ENCODE measurements around the gene RPS15. TPM values are rescaled to one million over a fixed set of nuclear protein-coding genes. Genes with fewer than 3 reads are reported as not detected.

Gene RPS15
- polyA plus RNA-seq (ENCODE audit: low read depth in 6 of 6) = 1,000 to 10,000 TPM; 2,496 to 3,315 (median 3,022) TPM

GRCh38 chr19:1438035-1438932 is at the start of gene RPS15:
TSS of gene RPS15 (plus strand) at chr19:1438396. CDS start at chr19:1438426, 30 bp downstream.
- ATAC-seq (ENCODE audit: low read depth in 2 of 2) (peak; percentile 84 to 86), DNase-seq (peak; percentile 95)
- Mint-ChIP-seq H3K27me3 (no peaks in the 10 kb centered on the region), H3K9me3 (no peaks in the 10 kb centered on the region), H3K4me1 (peaks cover 12 to 26% (median 24%) of the 10 kb centered on the region in 3 donors), H3K36me3 (no peaks in the 10 kb centered on the region), H3K4me3 (peak within 1 kb of the TSS; percentile 97 to 100 (median 98)), H3K27ac (peak within 1 kb of the TSS; percentile 82 to 100 (median 99))

DNA sequence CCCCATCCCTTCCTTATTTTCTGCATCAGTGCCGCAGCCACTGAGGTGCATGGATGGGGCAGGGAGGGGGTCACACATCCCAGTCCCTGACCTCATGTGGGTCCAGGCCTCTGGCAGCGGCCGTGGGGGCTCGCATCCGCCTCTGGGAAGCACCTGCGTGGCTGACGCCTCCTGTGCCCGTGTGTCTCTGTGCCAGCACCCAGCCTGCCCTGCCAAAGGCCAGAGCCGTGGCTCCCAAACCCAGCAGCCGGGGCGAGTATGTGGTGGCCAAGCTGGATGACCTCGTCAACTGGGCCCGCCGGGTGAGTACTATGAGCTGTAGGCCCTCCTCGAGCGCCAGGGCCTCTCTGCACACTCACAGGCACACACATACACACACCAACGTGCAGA is 49.6 kb upstream of the RPS15 start:
- Mint-ChIP-seq H3K4me3 (peak overlapping the region in 1 of 8 donors; percentile 71), H3K36me3 (peaks cover 5 to 7% of the 10 kb centered on the region in 2 donors)

GRCh38 chr19:1389033-1389940 is 48.9 kb upstream of the RPS15 start:
- peak overlapping the region in 1 of 8 donors; percentile 71 for H3K4me3 Mint-ChIP-seq

More for the DNA sequence above, 49.6 kb upstream of the RPS15 start:
- ATAC-seq (ENCODE audit: low read depth in 2 of 2) (no peak), DNase-seq (no peak)
- Mint-ChIP-seq H3K9me3 (peaks cover 0 to under 1% (median 0%) of the 10 kb centered on the region in 7 donors), H3K4me1 (peaks cover 10 to 19% (median 11%) of the 10 kb centered on the region in 3 donors), H3K27ac (peak overlapping the region in 1 of 6 donors; percentile 16), H3K27me3 (peaks cover 0 to under 1% (median under 1%) of the 10 kb centered on the region in 3 donors)

GRCh38 chr19:1390890-1391423 is 47.2 kb upstream of the RPS15 start:
- Mint-ChIP-seq H3K4me3 (no peak overlapping the region), H3K4me1 (peaks cover 0 to 6% (median 5%) of the 10 kb centered on the region in 3 donors), H3K36me3 (peaks cover 5 to 7% of the 10 kb centered on the region in 2 donors), H3K27me3 (no peaks in the 10 kb centered on the region), H3K27ac (peak overlapping the region in 1 of 6 donors; percentile 83), H3K9me3 (no peaks in the 10 kb centered on the region)
- no peak for DNase-seq
- ATAC-seq (ENCODE audit: low read depth in 2 of 2) = no peak

More at GRCh38 chr19:1389033-1389940, 48.9 kb upstream of the RPS15 start:
- Mint-ChIP-seq H3K27me3 (no peaks in the 10 kb centered on the region), H3K36me3 (peaks cover 5 to 7% of the 10 kb centered on the region in 2 donors), H3K4me1 (peaks cover 9 to 13% (median 11%) of the 10 kb centered on the region in 3 donors), H3K27ac (peak overlapping the region in 1 of 6 donors; percentile 16), H3K9me3 (no peaks in the 10 kb centered on the region)
- ATAC-seq (ENCODE audit: low read depth in 2 of 2) (no peak), DNase-seq (no peak)

DNA sequence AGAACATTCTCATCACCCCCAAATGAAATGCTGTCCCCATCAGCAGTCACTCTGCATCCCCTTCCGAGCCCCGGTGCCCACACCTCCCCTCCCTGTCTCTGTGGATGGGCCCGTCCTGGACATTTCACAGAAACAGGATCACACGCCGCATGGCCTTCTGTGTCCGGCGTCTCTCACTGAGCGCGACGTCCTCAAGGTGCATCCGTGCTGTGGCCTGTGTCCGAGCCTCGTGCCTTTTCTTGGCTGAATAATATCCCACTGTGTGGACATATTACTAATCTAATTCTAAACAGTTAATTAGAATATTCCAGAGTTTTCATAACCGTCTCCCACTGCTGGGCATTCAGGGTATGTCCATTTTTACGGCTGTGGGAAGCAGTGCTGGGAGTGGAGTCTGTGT is 45.8 kb upstream of the RPS15 start:
- Mint-ChIP-seq H3K4me3 (no peak overlapping the region), H3K27ac (no peak overlapping the region), H3K9me3 (no peaks in the 10 kb centered on the region), H3K36me3 (peaks cover 5 to 7% of the 10 kb centered on the region in 2 donors), H3K4me1 (no peaks in the 10 kb centered on the region), H3K27me3 (no peaks in the 10 kb centered on the region)
- no peak for DNase-seq
- no peak for ATAC-seq (ENCODE audit: low read depth in 2 of 2)

DNA sequence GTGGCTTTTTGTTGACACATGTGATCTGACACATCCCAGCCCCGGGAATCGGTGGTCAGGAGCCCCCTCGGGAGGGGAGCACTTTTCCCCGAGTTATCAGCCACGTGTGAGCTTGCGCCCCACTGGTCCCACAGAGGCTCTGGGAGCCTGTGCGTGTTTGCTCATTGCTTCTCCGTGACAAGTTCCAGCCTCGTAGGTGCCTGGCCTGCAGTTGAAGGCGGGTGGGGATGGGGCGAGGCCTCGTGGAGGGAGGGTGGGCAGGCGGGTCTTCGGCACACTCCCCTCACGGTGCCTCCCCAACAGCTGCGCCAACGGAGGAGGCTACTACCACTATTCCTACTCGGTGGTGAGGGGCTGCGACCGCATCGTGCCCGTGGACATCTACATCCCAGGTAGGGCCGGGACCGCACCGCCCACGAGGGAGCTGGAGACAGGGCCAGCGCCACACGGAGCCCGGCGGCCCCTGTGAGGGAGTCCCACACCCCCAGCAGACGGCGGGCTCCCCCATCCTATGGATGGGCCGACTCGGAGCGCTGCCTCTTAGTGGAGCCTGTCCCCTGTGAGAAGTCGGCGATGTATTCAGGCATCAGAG is 45.2 kb upstream of the RPS15 start:
- ATAC-seq (ENCODE audit: low read depth in 2 of 2) (no peak), DNase-seq (no peak)
- Mint-ChIP-seq H3K27ac (no peak overlapping the region), H3K27me3 (no peaks in the 10 kb centered on the region), H3K4me1 (no peaks in the 10 kb centered on the region), H3K9me3 (no peaks in the 10 kb centered on the region), H3K4me3 (no peak overlapping the region), H3K36me3 (peaks cover 5 to 7% of the 10 kb centered on the region in 2 donors)

DNA sequence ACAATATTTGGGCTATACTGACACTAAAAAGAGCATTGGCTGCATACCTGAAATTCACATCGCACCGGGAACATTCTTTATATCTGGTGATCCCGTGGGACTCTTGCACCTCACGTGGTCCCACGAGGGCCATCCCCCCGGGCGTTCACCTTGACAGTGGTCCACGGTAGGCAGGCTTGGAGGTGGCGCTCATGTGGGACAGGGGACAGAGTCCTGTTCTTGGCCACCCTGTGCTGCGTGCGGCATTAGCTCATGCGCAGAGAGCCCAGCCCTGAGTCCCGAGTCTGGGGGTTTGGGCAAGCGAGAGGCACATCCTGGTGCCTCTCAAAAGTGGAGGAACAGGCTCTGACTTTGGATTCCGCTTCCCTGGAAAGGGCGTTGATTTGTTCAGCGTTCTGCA is 44.4 kb upstream of the RPS15 start:
- ATAC-seq (ENCODE audit: low read depth in 2 of 2) (no peak), DNase-seq (no peak)
- Mint-ChIP-seq H3K27ac (no peak overlapping the region), H3K27me3 (no peaks in the 10 kb centered on the region), H3K36me3 (peaks cover 4 to 7% of the 10 kb centered on the region in 2 donors), H3K9me3 (no peaks in the 10 kb centered on the region), H3K4me3 (no peak overlapping the region), H3K4me1 (peaks cover 0 to 2% (median 0%) of the 10 kb centered on the region in 3 donors)

DNA sequence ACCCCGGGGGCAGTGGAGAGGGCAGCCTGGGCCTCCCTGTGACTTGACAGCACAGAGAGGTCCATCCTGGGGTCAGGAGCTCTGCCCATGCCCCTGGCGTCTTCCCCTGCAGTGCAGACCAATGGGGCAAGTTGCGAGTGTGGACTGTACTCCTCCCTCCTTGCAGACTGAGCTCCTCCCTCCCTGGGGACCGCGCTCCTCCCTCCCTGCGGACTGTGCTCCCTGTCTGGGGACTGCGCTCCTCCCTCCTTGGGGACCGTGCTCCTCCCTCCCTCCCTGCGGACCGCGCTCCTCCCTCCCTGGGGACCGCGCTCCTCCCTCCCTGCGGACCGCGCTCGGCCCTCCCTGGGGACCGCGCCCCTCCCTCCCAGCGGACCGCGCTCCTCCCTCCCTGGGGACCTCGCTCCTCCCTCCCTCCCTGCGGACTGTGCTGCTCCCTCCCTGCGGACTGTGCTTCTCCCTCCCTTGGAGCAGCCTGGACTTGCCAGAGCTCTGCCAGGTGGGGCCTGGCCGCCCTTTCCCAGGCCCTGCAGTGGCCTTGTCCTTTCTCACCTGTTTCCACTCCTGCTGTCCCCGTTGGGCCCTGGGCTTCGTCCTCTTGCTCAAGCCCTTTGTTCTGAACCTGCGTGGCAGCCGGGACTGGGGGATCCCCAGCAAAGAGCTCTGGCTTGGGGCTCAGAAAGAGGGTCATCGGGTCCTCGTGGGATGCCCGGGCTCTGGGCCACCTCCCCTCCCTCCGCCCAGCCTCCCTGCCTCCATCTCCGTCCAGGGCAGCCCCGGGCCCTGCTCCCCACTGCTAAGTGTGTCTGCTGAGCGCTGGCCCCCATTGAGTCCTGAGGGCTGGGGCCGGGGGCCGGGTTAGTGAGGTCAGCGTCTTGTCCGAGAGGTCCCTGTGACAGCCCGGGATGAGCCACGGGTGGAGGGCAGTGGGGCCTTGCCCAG is 43.7 kb upstream of the RPS15 start:
- Mint-ChIP-seq H3K4me3 (no peak overlapping the region), H3K9me3 (no peaks in the 10 kb centered on the region), H3K4me1 (peaks cover 0 to 3% (median 0%) of the 10 kb centered on the region in 3 donors), H3K36me3 (peaks cover 0 to 7% of the 10 kb centered on the region in 2 donors), H3K27ac (no peak overlapping the region), H3K27me3 (no peaks in the 10 kb centered on the region)
- ATAC-seq (ENCODE audit: low read depth in 2 of 2) = no peak
- DNase-seq = no peak

DNA sequence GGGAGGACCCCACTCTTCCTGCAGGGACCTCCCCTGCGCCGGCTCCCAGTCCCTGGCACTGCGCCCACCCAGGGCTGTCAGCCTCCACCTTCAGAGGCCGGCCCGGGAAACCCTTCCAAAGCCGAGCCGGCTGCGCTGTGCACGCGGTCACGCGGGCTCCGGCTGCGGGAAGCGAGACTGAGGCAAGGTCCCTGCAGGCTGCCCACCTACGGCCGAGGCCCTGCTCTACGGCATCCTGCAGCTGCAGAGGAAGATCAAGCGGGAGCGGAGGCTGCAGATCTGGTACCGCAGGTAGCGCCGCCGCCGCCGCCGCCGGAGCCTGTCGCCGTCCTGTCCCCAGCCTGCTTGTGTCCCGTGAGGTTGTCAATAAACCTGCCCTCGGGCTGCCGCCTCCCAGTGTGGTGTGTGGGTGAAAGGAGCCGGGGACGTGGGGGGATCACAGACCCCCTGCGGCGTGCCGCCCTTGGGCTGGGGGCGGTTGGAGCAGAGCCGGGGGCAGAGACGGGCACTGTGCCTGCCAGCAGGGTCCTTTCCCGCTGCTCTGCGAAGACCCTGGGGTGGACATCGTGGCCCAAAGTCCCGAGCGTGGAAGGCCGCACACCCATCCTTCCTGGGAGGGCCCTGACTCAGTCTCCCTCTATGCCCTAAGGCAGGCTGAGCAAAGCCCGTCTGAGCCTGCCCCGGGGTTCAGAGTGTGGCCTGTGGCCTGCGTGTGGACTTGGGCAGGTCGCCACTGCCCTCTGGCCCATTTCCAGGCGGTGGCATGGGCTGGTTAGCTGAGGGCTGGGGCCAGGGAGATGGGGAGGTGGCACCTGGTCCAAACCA is 42.8 kb upstream of the RPS15 start:
- Mint-ChIP-seq H3K9me3 (no peaks in the 10 kb centered on the region), H3K4me1 (peaks cover 0 to 6% (median 3%) of the 10 kb centered on the region in 3 donors), H3K27ac (no peak overlapping the region), H3K27me3 (no peaks in the 10 kb centered on the region), H3K36me3 (peaks cover 0 to 7% of the 10 kb centered on the region in 2 donors), H3K4me3 (no peak overlapping the region)
- ATAC-seq (ENCODE audit: low read depth in 2 of 2) (no peak), DNase-seq (no peak)

- Mint-ChIP-seq H3K36me3 (peaks cover 0 to 3% of the 10 kb centered on the region in 2 donors), H3K9me3 (no peaks in the 10 kb centered on the region), H3K4me1 (peaks cover 4 to 7% (median 6%) of the 10 kb centered on the region in 3 donors), H3K27ac (peak overlapping the region in 1 of 6 donors; percentile 74), H3K27me3 (no peaks in the 10 kb centered on the region), H3K4me3 (peak overlapping the region in 1 of 8 donors; percentile 30)
- no peak for ATAC-seq (ENCODE audit: low read depth in 2 of 2)
- no peak for DNase-seq
Observed at GRCh38 chr19:1396019-1396767, 42.0 kb upstream of the RPS15 start.
